HUDEP-2 (cell line): ENCODE results near the gene PDZD7.

Source experiments
- DNase-seq, 76 experiments: peaks; one replicate each; lab custom pipeline; 2025; ENCODE audit not compliant: unreplicated experiment in 76 of 76; lab: John Stamatoyannopoulos, UW

Gene PDZD7

GRCh38 chr10:100972115-100972903 is 58.6 kb downstream of the PDZD7 start:
- no peak for DNase-seq

DNA sequence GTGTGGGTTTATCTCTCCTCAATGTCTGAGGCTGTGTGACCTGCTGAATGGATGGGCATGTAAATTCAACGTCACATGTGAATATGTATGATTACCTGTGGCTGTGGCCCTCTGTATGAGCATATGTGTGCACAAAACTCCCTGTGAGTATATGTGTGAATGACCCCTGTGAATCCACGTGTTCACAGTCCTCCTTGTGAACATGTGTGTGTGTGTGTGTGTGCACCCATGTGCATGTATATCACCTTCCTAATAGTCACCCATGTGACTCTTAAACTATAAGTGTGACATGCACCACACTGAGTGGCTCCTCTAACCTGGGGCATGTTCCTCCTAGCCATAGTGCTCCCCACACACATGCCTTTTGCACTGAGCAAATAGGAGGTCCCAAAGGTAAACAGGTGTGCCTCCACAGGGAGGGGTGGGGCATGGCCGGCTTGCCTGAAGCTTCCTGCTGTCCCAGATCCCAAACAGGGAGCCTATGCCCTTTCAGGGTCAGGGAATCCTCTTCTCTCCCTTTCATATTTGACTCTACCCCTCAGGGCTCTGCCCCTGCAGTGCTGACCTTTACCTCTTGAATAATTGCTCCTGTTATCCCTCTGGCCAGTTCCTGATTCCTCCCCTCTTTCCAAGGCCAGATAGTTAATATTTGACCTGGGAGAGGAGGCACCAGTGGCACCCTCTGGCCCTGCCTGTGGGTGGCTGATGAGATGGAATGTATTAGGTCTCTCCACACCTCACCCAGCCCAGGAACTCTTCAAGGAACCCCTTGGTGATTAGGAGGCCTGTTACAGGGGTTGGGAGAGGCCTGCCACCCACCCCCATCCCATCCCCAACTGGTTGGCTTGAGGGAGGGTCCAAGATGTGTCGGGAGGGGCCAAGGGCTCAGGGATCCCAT is 59.8 kb downstream of the PDZD7 start:
- no peak for DNase-seq

GRCh38 chr10:100970076-100970913 is 60.6 kb downstream of the PDZD7 start:
- DNase-seq, result peak in 15 of 76 experiments; percentile 3 to 26 (median 11)

GRCh38 chr10:100969187-100970075 is 61.5 kb downstream of the PDZD7 start, which contains the start of gene SEMA4G:
Gene SEMA4G (plus strand): TSS chr10:100969504. CDS start chr10:100972913, 3,409 bp downstream.
- DNase-seq, result peak in 22 of 76 experiments; percentile 7 to 44 (median 16)

- no peak for DNase-seq
Measured at GRCh38 chr10:100968863-100969186, 62.1 kb downstream of the PDZD7 start.

DNA sequence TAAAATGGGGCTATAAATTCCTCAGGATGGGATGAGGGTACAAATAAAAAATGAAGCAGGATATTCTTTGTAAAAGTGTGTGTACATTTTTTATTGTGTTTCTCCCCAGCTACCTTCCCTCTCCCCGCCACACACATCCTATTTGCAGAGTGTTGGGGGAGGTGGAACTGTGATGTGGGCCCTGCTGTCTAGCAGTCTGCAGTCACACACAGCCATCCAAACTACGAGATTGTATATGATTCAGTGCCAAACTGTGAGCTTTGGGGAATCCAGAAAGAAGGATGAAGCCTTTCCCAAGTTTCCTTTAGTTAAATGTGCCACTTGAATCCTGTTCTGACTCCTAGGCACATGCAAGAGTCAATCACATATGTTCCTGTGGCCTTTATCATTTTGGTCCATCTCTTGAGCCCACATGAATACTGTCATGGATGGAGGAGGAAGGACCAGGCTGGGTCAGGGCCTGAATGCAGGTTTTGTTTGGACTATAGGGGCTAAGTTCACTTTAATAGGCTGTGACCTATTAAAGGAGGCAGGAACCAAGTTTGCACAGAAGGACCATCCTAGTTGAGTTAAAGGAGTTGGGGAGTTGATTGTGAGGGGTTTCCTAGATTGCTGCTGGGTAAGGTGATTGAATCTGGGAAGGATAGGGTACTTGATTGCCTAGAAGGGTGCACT is 62.7 kb downstream of the PDZD7 start:
- DNase-seq, result no peak

- no peak for DNase-seq
Measured at GRCh38 chr10:100967332-100967731, 63.6 kb downstream of the PDZD7 start.

GRCh38 chr10:100966887-100967286 is 64.0 kb downstream of the PDZD7 start:
- no peak for DNase-seq

DNA sequence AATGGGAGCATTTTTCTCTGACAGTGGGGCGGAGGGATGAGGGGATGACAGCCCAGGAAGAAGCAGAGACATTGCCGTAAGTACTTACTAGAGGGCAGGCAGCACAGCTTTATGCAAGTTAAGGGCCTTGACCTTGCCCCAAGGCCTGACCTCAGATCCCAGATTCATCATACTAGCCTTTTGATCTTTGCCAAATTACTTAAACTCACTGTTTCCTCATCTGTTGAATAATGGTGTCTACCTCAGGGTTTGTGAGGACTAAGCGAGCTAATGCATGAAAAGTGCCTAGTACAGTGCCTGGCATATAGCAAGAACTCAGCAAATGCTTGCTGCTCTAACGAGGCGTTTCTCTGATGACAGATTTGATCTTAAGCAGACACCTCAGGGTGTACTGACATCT is 65.1 kb downstream of the PDZD7 start:
- DNase-seq, result no peak

DNA sequence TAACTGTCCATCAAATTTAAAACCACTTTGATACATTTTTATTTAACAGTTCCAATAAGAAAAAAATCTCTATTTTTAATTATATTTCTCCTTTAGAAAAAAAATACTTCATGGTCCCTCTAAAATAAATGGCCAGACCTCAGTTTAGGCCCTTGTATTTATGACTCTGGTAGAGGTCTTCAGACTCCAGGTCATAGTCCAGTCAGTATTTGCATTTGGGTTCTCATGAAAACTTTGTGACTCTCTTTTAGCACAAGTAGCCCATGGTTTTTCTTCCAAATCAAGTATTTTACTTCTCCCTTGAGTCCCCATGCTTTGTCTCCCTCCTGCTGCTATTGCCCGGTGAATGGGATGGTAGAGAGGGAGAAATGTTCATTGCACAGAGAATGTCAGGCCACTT is 67.1 kb downstream of the PDZD7 start:
- no peak for DNase-seq

- DNase-seq, result no peak
Measured at GRCh38 chr10:100962351-100963080, 68.4 kb downstream of the PDZD7 start.

GRCh38 chr10:100960251-100960650 is 70.7 kb downstream of the PDZD7 start:
- DNase-seq, result no peak
